Activated T-cell treated with anti-CD3 and anti-CD28 coated beads for 4 hours (primary cell): Measurements from ENCODE around the gene KLHL10.

Experiments
- DNase-seq: peaks from one replicate; pipeline ENCODE4 v3.0.0-alpha.2; 2020

Gene KLHL10

GRCh38 chr17:41837761-41838538 lies at the start of gene KLHL10:
Gene KLHL10, plus strand, starts transcription at chr17:41837825. Its CDS starts 108 bp downstream, at chr17:41837933.
- no peak for DNase-seq

GRCh38 chr17:41792845-41793783 lies 44.5 kb upstream of the KLHL10 start:
- no peak for DNase-seq

GRCh38 chr17:41793784-41794539 lies 43.7 kb upstream of the KLHL10 start:
- DNase-seq, result no peak

- no peak for DNase-seq
Measured at GRCh38 chr17:41794540-41794975, 43.1 kb upstream of the KLHL10 start.

- no peak for DNase-seq
Measured at GRCh38 chr17:41796121-41796895, 41.3 kb upstream of the KLHL10 start.

- DNase-seq, result no peak
Measured at GRCh38 chr17:41797377-41797776, 40.2 kb upstream of the KLHL10 start.

GRCh38 chr17:41799366-41799765 lies 38.3 kb upstream of the KLHL10 start:
- DNase-seq, result no peak

- DNase-seq, result no peak
Measured at GRCh38 chr17:41800601-41801373, 36.8 kb upstream of the KLHL10 start.

GRCh38 chr17:41801374-41802271 lies 36.0 kb upstream of the KLHL10 start:
- peak; percentile 65 for DNase-seq

GRCh38 chr17:41803049-41804020 lies 34.3 kb upstream of the KLHL10 start:
- no peak for DNase-seq

- no peak for DNase-seq
Measured at GRCh38 chr17:41806685-41807445, 30.8 kb upstream of the KLHL10 start.

- peak; percentile 11 for DNase-seq
Measured at GRCh38 chr17:41810659-41811548, 26.7 kb upstream of the KLHL10 start.

GRCh38 chr17:41811549-41812380 lies 25.9 kb upstream of the KLHL10 start, which contains the start of gene P3H4:
Gene P3H4, minus strand, starts transcription at chr17:41811949. Its CDS starts 34 bp downstream, at chr17:41811915.
- DNase-seq, result peak; percentile 46

- no peak for DNase-seq
Measured at GRCh38 chr17:41812381-41813151, 25.1 kb upstream of the KLHL10 start, which contains the start of gene FKBP10. Gene FKBP10, plus strand, starts transcription at chr17:41813004. Its CDS starts 31 bp downstream, at chr17:41813035.

GRCh38 chr17:41813152-41813680 lies 24.4 kb upstream of the KLHL10 start:
- DNase-seq, result no peak
